ENCODE data around the gene AP2S1. TPM values are rescaled to one million over a fixed set of nuclear protein-coding genes. Genes with fewer than 3 reads are reported as not detected.

AP2S1 gene
- total RNA-seq, 1 experiment from 2014 or later: 241 TPM

DNA sequence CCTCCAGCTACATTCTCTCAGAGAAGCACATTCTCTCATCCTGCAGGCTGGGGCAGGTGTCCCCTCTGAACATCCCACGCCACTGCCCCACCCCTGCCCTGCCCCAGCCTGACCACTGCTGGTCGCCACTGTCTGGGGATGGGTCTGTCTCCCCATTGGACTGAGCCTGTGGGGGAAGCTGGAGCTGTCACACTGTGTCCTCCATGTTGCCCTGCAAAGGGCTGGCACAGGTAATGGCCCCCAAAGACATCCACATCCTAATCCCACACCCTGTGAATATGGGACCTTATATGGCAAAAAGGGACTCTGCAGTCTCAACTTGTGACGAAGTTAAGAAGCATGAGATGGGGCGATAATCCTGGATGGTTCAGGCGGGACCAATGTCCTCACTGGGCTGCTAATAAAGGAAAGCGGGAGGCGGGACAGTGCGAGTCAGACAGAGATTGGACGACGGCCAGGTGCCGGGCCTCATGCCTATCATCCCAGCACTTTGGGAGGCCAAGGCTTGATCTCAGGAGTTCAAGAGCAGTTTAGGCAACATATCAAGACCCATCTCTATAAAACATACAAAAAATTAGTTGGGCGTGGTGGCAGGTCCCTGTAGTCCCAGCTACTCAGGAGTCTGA lies 9.1 kb downstream of the AP2S1 start:
- no TSS peak for BruUV-seq (replicated peaks)
- CTCF ChIA-PET: no interaction called here
- POLR2A ChIA-PET (ENCODE audit: low non-redundant PET): no interaction called here
- Histone ChIP-seq H3K4me3 (ENCODE audit: low read depth, low read length, poor library complexity, severe bottlenecking) (no peak overlapping the region), H3K4me1 (ENCODE audit: insufficient read depth, low read length, poor library complexity, severe bottlenecking) (no peaks in the 10 kb centered on the region), H3K27me3 (replicated peaks; ENCODE audit: insufficient read depth, low read depth, low read length, poor library complexity) (no peaks in the 10 kb centered on the region), H3K9me3 (ENCODE audit: low read depth, low read length, poor library complexity, severe bottlenecking) (no peaks in the 10 kb centered on the region), H3K36me3 (ENCODE audit: insufficient read depth, low read length, poor library complexity, severe bottlenecking) (peaks cover 38% of the 10 kb centered on the region), H3K27ac (ENCODE audit: low read depth, low read length, poor library complexity, severe bottlenecking) (peak overlapping the region; percentile 40)
- peak; percentile 49 for DNase-seq (ENCODE audit: low spot score)
- no peak for TF ChIP-seq EZH2 (IDR thresholded peaks at IDR 0.05; ENCODE audit: borderline replicate concordance, low read depth, low read length, poor library complexity, severe bottlenecking)
- TF ChIP-seq, protein P1, sequence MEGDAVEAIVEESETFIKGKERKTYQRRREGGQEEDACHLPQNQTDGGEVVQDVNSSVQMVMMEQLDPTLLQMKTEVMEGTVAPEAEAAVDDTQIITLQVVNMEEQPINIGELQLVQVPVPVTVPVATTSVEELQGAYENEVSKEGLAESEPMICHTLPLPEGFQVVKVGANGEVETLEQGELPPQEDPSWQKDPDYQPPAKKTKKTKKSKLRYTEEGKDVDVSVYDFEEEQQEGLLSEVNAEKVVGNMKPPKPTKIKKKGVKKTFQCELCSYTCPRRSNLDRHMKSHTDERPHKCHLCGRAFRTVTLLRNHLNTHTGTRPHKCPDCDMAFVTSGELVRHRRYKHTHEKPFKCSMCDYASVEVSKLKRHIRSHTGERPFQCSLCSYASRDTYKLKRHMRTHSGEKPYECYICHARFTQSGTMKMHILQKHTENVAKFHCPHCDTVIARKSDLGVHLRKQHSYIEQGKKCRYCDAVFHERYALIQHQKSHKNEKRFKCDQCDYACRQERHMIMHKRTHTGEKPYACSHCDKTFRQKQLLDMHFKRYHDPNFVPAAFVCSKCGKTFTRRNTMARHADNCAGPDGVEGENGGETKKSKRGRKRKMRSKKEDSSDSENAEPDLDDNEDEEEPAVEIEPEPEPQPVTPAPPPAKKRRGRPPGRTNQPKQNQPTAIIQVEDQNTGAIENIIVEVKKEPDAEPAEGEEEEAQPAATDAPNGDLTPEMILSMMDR (conservative IDR thresholded peaks at IDR 0.05; ENCODE audit: low read depth, low read length): no peak
- intact Hi-C loops (cut with micrococcal nuclease; ENCODE audit: unreplicated experiment): loop anchor here (2.0 kb wide), 1 partner anchor 85 kb away; no protein-coding TSS in a partner anchor

DNA sequence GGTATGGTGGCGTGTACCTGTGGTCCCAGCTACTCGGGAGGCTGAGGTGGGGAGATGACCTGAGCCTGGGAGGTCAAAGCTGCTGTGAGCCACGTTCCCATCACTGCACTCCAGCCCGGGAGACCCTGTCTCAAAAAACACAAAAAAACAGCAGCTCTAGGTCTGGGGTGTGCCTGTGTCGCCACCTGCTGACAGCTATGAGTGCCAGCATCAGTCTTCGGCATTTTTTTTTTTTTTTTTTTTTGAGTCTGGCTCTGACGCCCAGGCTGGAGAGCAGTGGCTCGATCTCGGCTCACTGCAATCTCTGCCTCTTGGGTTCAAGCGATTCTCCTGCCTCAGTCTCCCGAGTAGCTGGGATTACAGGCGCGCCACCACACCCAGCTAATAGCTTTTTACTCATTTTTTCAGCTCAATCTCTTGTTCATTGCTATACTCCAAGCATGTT lies 10.1 kb downstream of the AP2S1 start:
- ChIA-PET POLR2A (ENCODE audit: low non-redundant PET) (interaction anchor here (0.6 kb wide), 1 partner anchor 190 kb away, joined by 12 read pairs; no protein-coding TSS in a partner anchor), CTCF (interaction anchor here (0.6 to 1.6 kb wide), 14 partner anchors 11 to 514 kb away, joined by 3 to 14 read pairs (median 5); partner anchors contain the start of genes AP2S1 and SLC1A5)
- peaks cover 40% of the 10 kb centered on the region for H3K36me3 ChIP-seq (ENCODE audit: insufficient read depth, low read length, poor library complexity, severe bottlenecking)
- no TSS peak for BruUV-seq (replicated peaks)
- intact Hi-C loops (cut with micrococcal nuclease; ENCODE audit: unreplicated experiment): loop anchor here (2.0 kb wide), 1 partner anchor 84 kb away; no protein-coding TSS in a partner anchor
- H3K9me3 ChIP-seq (ENCODE audit: low read depth, low read length, poor library complexity, severe bottlenecking): no peaks in the 10 kb centered on the region
- H3K4me1 ChIP-seq (ENCODE audit: insufficient read depth, low read length, poor library complexity, severe bottlenecking): no peaks in the 10 kb centered on the region
- no peaks in the 10 kb centered on the region for H3K27me3 ChIP-seq (replicated peaks; ENCODE audit: insufficient read depth, low read depth, low read length, poor library complexity)
- no peak for TF ChIP-seq EZH2 (IDR thresholded peaks at IDR 0.05; ENCODE audit: borderline replicate concordance, low read depth, low read length, poor library complexity, severe bottlenecking)
- TF ChIP-seq, protein P1 (conservative IDR thresholded peaks at IDR 0.05; ENCODE audit: low read depth, low read length): peak; percentile 90
- H3K27ac ChIP-seq (ENCODE audit: low read depth, low read length, poor library complexity, severe bottlenecking): no peak overlapping the region
- no peak overlapping the region for H3K4me3 ChIP-seq (ENCODE audit: low read depth, low read length, poor library complexity, severe bottlenecking)
- peak; percentile 81 for DNase-seq (ENCODE audit: low spot score)

DNA sequence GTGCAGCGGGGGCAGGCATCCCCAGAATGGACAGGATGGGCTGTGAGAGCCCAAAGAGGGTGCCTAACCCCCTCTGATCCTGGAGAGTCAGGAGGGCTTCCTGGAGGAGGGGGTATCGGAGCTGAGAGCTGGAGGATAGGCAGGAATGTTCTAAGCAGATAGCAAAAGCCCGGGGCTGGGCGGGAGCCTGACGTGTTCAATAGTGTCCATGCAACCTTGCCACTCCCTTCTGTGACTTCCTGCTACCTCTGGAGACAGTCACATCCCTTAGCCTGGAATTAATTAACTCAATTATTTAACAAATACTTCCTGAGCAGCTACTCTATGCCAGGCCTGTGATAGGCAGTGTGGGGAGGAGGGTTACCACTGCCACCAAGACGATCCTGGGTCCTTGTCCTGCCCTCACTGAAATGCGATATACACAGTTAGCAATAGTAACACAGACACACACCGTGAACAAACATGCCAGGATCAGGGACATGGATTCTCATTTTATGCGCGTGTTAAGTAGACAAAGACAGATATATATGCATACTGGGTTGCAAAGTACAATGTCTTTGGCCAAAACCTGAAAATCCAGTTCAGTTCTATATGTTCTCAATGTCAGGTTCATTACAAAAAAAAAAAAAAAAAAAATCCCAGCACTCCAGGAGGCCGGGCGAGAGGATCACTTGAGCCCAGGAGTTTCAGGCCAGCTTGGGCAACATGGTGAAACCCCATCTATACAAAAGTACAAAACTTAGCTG lies 10.7 kb downstream of the AP2S1 start:
- no peak for DNase-seq (ENCODE audit: low spot score)
- H3K27ac ChIP-seq (ENCODE audit: low read depth, low read length, poor library complexity, severe bottlenecking): no peak overlapping the region
- no peaks in the 10 kb centered on the region for H3K4me1 ChIP-seq (ENCODE audit: insufficient read depth, low read length, poor library complexity, severe bottlenecking)
- no peaks in the 10 kb centered on the region for H3K9me3 ChIP-seq (ENCODE audit: low read depth, low read length, poor library complexity, severe bottlenecking)
- intact Hi-C loops (cut with micrococcal nuclease; ENCODE audit: unreplicated experiment): loop anchor here (2.0 kb wide), 1 partner anchor 83 kb away; no protein-coding TSS in a partner anchor
- ChIA-PET POLR2A (ENCODE audit: low non-redundant PET) (no interaction called here), CTCF (interaction anchor here (0.6 to 1.6 kb wide), 13 partner anchors 10 to 515 kb away, joined by 3 to 14 read pairs (median 5); partner anchors contain the start of genes AP2S1 and SLC1A5)
- no peak for TF ChIP-seq EZH2 (IDR thresholded peaks at IDR 0.05; ENCODE audit: borderline replicate concordance, low read depth, low read length, poor library complexity, severe bottlenecking)
- TF ChIP-seq, protein P1 (conservative IDR thresholded peaks at IDR 0.05; ENCODE audit: low read depth, low read length): no peak
- no peak overlapping the region for H3K4me3 ChIP-seq (ENCODE audit: low read depth, low read length, poor library complexity, severe bottlenecking)
- H3K27me3 ChIP-seq (replicated peaks; ENCODE audit: insufficient read depth, low read depth, low read length, poor library complexity): no peaks in the 10 kb centered on the region
- H3K36me3 ChIP-seq (ENCODE audit: insufficient read depth, low read length, poor library complexity, severe bottlenecking): peaks cover 40% of the 10 kb centered on the region
- no TSS peak for BruUV-seq (replicated peaks)
